ENCODE results near the gene LRRC56. TPM values are rescaled to one million over a fixed set of nuclear protein-coding genes. Genes with fewer than 3 reads are reported as not detected.

The LRRC56 gene
- total RNA-seq, 6 experiments from 2014 or later: 0.23 to 0.83 (median 0.55) TPM

DNA sequence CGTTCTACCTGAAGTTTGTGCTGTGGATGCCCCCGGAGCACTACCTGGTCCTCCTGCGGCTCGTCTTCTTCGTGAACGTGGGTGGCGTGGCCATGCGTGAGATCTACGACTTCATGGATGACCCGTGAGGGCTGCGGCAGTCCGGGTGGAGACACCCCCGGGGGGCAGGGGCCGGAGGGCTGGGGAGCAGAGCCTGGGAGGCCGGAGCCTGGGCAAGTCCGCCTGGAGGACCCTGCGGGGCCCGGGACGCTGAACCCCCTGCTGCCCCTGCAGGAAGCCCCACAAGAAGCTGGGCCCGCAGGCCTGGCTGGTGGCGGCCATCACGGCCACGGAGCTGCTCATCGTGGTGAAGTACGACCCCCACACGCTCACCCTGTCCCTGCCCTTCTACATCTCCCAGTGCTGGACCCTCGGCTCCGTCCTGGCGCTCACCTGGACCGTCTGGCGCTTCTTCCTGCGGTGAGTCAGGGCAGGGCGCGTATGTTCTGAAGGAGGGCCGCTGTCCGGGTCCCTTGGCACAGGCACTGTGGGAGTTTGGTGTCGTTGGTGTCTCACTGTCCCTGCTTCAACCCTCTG, 47.6 kb upstream of the LRRC56 start:
- no peaks in the 10 kb centered on the region for H3K9me3 Mint-ChIP-seq
- no peak overlapping the region for H3K27ac Mint-ChIP-seq
- no peaks in the 10 kb centered on the region for H3K4me1 Mint-ChIP-seq (ENCODE audit: low read depth)
- DNase-seq: no peak
- TF ChIP-seq, protein P1, sequence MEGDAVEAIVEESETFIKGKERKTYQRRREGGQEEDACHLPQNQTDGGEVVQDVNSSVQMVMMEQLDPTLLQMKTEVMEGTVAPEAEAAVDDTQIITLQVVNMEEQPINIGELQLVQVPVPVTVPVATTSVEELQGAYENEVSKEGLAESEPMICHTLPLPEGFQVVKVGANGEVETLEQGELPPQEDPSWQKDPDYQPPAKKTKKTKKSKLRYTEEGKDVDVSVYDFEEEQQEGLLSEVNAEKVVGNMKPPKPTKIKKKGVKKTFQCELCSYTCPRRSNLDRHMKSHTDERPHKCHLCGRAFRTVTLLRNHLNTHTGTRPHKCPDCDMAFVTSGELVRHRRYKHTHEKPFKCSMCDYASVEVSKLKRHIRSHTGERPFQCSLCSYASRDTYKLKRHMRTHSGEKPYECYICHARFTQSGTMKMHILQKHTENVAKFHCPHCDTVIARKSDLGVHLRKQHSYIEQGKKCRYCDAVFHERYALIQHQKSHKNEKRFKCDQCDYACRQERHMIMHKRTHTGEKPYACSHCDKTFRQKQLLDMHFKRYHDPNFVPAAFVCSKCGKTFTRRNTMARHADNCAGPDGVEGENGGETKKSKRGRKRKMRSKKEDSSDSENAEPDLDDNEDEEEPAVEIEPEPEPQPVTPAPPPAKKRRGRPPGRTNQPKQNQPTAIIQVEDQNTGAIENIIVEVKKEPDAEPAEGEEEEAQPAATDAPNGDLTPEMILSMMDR (IDR thresholded peaks at IDR 0.05): no peak
- no peak overlapping the region for H3K4me3 Mint-ChIP-seq
- H3K36me3 Mint-ChIP-seq (ENCODE audit: low read depth): no peaks in the 10 kb centered on the region
- peaks cover 6% of the 10 kb centered on the region; the same call in 1 of the 2 replicates for H3K27me3 Mint-ChIP-seq (ENCODE audit: insufficient read depth)

DNA sequence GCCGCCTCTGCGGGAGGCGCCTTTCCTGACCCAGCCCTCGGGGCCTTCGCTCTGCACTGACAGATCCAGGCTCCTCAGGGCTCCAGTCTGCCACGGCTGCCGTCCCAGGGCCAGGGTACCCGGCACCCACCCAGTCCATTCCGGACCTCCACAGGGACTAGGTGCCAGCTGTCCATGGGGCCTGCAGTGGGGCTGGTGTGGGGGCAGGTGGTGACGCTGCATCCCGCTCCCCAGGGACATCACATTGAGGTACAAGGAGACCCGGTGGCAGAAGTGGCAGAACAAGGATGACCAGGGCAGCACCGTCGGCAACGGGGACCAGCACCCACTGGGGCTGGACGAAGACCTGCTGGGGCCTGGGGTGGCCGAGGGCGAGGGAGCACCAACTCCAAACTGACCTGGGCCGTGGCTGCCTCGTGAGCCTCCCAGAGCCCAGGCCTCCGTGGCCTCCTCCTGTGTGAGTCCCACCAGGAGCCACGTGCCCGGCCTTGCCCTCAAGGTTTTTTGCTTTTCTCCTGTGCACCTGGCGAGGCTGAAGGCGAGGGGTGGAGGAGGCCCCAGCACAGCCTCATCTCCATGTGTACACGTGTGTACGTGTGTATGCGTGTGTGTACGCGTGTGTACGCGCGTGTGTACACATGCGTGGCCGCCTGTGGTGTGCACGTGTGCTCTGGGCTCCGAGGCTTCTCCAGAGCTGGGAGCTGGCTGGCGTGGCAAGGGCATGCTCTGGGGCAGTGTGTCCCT, 47.0 kb upstream of the LRRC56 start:
- Mint-ChIP-seq H3K4me1 (ENCODE audit: low read depth) (no peaks in the 10 kb centered on the region), H3K36me3 (ENCODE audit: low read depth) (peaks cover 4% of the 10 kb centered on the region; the same call in 1 of the 2 replicates), H3K4me3 (no peak overlapping the region), H3K27ac (no peak overlapping the region), H3K9me3 (no peaks in the 10 kb centered on the region), H3K27me3 (ENCODE audit: insufficient read depth) (peaks cover 6% of the 10 kb centered on the region; the same call in 1 of the 2 replicates)
- TF ChIP-seq, protein P1 (IDR thresholded peaks at IDR 0.05): no peak
- DNase-seq: no peak

DNA sequence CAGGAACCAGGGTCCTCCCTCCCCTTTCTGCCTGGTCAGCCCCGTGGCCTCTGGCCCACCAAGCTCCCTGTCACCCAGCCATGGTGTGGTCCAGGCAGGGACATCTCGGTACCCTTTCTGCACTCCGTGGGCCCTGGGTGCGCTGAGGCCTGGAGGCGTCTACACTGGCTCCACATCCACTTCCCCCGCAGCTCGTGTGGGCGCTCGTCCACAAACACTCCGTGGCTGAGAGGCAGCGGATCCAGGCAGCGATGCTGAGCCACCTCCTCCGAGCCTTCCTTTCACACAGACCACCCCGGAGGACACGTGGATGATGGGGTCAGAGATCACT, 46.4 kb upstream of the LRRC56 start:
- H3K27me3 Mint-ChIP-seq (ENCODE audit: insufficient read depth): peaks cover 9% of the 10 kb centered on the region; the same call in 1 of the 2 replicates
- H3K36me3 Mint-ChIP-seq (ENCODE audit: low read depth): peaks cover 8% of the 10 kb centered on the region
- no peaks in the 10 kb centered on the region for H3K9me3 Mint-ChIP-seq
- no peak overlapping the region for H3K4me3 Mint-ChIP-seq
- TF ChIP-seq, protein P1 (IDR thresholded peaks at IDR 0.05): no peak
- H3K4me1 Mint-ChIP-seq (ENCODE audit: low read depth): no peaks in the 10 kb centered on the region
- no peak for DNase-seq
- H3K27ac Mint-ChIP-seq: no peak overlapping the region

DNA sequence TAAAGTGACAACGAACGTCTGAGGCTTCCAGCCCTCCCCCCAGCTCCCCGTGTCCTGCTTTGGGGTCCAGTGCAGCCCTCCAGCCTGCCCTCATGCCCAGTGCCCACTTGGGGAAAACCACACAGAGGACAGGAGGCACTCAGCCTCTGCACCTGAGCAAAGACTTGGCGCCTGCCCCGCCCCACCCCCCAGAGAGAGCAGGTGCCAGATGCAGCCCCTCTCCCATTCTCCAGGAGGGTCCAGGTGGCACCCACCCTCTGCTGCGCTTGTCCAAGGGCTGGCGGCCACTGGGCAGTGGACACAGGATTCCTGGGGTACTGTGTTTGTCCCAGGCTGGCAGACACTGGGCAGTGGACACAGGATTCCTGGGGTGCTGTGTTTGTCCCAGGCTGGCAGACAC, 46.0 kb upstream of the LRRC56 start:
- Mint-ChIP-seq H3K36me3 (ENCODE audit: low read depth) (peaks cover 11% of the 10 kb centered on the region), H3K4me3 (no peak overlapping the region), H3K27ac (no peak overlapping the region), H3K27me3 (ENCODE audit: insufficient read depth) (peaks cover 9% of the 10 kb centered on the region; the same call in 1 of the 2 replicates), H3K9me3 (no peaks in the 10 kb centered on the region), H3K4me1 (ENCODE audit: low read depth) (no peaks in the 10 kb centered on the region)
- TF ChIP-seq, protein P1 (IDR thresholded peaks at IDR 0.05): no peak
- no peak for DNase-seq

DNA sequence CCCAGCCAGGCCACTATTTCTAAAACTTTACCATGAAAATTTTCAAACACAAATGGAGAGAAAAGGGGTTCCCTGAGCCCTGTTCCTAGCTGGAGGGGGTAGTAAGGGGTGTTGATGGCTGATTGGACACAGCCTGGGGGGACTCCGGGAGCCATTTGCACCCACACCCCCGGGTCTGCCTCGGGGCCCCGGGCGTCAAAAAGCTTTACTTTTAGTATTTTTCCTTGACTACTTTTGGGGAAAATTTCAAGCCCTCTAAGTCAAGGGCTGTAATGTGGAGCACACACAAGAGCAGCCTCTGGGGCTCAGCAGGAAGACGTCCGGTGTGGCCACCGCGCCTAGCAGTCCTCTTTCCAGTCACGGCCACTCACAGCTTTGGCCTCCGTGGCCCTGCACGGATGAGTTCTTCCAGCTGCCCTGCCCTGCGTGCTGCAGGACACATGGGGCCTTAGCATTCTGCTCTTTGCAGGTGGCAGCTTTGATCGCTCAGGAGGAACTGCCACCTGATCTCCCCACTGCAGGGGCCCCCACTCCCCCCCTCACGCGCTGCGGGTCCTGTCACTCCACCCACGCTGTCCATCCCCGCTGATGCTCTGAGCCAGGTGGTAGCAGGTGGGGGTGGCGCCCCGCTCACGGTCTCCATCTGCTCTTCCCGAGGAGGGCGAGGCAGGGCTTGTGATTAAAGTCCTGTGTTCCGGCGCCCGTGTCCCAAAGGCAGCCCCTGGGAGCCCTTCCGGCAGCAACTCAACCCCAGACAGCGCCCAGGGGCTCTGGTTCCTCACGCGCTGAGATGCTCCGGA, 44.7 kb upstream of the LRRC56 start:
- Mint-ChIP-seq H3K9me3 (peaks cover 7% of the 10 kb centered on the region; the same call in 1 of the 2 replicates), H3K27ac (no peak overlapping the region), H3K36me3 (ENCODE audit: low read depth) (peaks cover 23% of the 10 kb centered on the region), H3K4me1 (ENCODE audit: low read depth) (peaks cover 6% of the 10 kb centered on the region; the same call in 1 of the 2 replicates), H3K27me3 (ENCODE audit: insufficient read depth) (peaks cover 13% of the 10 kb centered on the region), H3K4me3 (no peak overlapping the region)
- TF ChIP-seq, protein P1 (IDR thresholded peaks at IDR 0.05): no peak
- no peak for DNase-seq

Measured in HFFc6 (cell line).